Cardiac fibroblast (primary cell): ENCODE data around the gene EPHX1.

Experiments
- DNase-seq, 2 donors: peaks; one replicate each; pipeline versions ENCODE4 v3.0.0 to v3.0.0-alpha.2; 2010; ENCODE audit warnings: low read depth in 2 of 2
- H3K4me3 ChIP-seq, 2 donors: replicated peaks in 1 of 2; 1 replicate in 1 of 2; 2 replicates in 1 of 2; pipeline ENCODE4 v1.5.1; 2011; ENCODE audit warnings: low read depth in 2 of 2, low read length in 2 of 2, mild to moderate bottlenecking in 2 of 2, moderate library complexity in 1 of 2
- CTCF ChIP-seq: IDR thresholded peaks from one replicate; pipeline ENCODE4 v1.5.1; 2011; ENCODE audit warnings: low read depth, mild to moderate bottlenecking, low read length, inconsistent platforms

Gene EPHX1

GRCh38 chr1:225765982-225766674 lies 43.8 kb upstream of the EPHX1 start:
- DNase-seq = no peak
- no peak overlapping the region for H3K4me3 ChIP-seq
- no peak for TF ChIP-seq CTCF

- H3K4me3 ChIP-seq = no peak overlapping the region
- peak; percentile 91 to 98 for DNase-seq
Observed at GRCh38 chr1:225766967-225767633, 42.8 kb upstream of the EPHX1 start.

DNA sequence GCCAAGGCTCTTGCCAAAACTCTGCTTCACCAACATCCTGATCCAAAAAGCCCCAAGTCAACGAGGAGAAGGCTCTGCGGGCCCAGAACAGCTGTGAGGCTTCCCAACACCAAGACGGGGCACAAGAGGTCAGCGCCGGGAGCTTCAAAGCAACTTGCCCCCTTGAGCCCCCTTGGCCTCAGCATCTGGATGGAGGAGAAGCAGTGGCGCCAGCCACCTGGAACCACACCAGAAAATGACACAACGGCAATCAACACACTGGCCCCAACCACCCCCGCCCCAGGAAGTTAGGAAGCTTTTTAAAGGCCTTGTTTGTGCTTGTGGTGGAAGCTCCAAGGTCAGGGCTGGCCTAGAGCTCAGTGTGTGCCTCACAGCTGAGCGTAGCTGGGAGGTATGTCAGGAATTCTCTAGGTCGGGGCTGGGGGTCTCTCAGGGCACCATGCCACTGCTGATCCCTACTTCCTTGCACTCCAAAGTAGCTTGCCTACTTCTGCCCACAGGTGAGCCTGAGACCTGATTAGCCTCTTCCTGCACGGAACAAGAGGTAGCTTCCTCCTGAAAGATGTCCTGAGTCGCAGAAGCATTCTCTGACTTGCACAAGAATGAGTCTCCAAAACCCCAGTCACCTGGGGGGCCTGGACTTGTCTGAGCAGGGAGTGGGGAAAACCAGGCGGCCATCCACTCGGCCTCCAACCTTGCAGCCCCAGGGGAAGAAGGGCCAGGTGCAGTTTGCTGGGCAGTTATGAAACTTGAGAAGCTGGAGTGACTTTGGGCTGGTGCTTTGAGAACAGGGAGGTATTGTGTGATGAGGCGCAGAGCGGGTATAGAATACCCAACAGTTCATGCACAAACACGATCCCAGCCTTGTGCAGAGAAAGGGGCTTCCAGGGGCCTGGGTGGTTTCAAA lies 42.0 kb upstream of the EPHX1 start:
- H3K4me3 ChIP-seq = no peak overlapping the region
- DNase-seq = peak; percentile 59 to 95

More at GRCh38 chr1:225766967-225767633, 42.8 kb upstream of the EPHX1 start:
- no peak for TF ChIP-seq CTCF

DNA sequence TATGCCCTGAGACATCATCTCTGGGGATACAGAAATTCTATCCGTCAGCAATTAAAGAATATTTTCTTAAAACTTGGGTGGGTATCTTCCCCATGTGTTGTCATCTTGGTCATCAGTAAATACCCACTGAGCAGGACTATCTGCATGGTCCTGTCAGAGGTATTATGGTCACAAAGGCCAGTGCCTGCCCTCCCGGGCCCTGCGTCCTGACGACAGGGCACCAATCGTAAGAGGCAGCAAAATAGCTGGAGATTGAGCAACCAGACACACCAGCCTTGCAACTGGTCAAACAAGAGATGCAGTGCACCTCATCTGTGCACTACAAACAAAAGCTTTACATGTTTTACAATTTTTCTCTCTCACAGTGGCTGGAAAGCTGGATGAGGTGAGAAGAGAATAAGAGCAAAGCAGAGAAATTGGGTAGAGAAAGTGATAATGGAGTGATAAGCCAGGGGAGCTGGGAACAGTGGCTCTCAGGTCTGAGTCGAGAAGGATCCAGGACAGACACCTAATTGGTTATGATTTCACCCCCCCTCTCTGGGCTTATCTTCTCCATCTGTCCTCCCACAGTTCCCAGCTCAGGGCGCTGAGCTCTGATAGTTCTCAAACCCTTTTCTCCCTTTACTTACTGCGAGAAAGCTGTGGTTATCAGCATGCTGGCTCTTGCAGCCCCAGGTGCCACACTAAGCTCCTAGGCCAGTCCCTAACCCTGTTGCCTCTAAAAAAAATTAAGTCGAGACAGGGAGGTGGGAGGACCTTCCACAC lies 41.1 kb upstream of the EPHX1 start:
- DNase-seq = no peak
- TF ChIP-seq CTCF = no peak
- H3K4me3 ChIP-seq = no peak overlapping the region

More for the DNA sequence above, 42.0 kb upstream of the EPHX1 start:
- no peak for TF ChIP-seq CTCF

DNA sequence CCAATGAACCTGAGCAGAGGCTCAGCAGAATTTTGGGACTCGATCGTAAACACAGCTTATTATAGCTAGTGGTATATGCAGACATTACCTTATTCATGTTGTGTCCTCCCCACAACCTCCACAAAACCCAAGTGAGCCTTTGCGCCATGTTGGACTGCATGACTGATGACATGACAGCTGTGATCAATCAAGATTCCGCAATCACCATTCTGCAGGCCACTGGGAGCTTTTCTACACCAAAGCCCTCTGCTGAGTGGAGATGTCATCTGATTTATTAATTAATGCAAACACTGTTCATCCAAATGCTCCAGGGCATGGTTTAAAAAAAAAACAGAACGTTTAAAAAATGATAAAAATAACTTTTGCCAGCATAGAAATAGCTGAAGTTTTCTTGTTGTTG lies 40.2 kb upstream of the EPHX1 start:
- no peak overlapping the region for H3K4me3 ChIP-seq
- no peak for TF ChIP-seq CTCF
- no peak for DNase-seq
